ENCODE measurements around the gene APOA4.
A peak's percentile ranks its signal among the peaks of the same experiment; 100 is the strongest.

Gene APOA4

DNA sequence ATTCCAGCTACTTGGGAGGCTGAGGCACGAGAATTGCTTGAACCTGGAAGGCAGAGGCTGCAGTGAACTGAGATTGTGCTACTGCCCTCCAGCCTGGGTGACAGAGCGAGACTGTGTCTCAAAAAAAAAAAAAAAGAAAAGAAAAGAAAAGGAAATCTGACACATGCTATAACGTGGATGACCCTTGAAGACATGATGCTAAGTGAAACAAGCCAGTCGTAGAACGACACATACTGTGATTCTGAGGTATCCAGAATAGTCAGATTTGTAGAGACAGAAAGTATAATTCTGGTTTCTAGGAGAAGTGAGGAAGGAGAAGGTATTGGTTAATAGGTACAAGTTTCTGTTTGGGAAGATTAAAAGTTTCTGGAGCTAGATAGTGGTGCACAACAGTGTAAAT, 24.7 kb downstream of the APOA4 start:
- DNase-seq = no peak

DNA sequence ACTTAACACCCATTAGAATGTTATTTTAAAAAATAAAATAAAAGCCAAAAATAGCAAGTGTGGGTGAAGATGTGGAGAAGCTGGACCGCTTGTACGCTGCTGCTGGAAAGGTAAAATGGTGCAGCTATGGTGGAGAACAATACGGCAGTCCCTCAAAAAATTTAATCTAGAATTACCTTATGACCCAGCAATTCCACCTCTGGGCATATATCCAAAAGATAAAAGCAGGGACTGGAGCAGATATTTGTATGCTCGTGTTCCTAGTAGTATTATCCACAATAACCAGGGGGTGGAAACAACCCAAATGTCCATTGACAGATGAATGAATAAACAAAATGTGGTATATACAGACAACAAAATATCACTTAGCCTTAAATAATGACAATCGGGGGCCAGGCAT, 25.3 kb downstream of the APOA4 start:
- DNase-seq = no peak

DNA sequence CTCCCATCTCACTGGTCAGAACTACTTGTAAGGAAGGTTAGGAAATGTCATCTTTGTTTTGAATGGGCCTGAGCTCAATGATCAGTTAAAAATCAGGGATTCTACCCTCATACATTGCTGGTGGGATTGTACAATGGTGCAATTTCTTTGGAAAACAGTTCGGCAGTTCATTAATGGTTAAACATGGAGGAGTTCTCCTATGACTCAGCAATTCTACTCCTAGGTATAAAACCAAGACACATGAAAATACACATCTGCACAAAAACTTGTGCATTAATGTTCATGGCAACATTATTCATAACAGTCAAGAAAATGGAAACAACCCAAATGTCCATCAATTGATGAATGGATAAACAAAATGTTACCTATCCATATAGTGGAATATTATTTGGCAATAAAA, 26.6 kb downstream of the APOA4 start:
- DNase-seq = no peak

DNA sequence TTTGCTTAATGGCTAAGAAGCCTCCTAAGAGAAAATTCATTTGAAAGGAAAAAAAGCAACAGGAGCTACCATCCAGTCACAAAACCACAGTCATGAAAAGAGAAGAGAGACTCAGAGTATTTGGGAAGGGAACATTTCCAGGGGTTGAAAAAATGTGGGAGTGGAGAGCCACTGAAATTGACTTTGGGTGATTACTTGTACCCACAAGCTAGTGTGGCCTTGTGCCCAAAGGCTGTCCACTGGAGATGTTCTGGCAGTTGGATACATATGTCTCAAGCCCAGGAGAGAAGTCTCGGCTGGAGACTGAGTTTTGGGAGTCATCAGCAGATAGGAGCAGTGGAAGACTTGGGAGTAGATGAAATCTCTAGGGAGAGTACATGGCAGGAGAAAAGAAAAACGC, 28.3 kb downstream of the APOA4 start:
- DNase-seq = no peak

DNA sequence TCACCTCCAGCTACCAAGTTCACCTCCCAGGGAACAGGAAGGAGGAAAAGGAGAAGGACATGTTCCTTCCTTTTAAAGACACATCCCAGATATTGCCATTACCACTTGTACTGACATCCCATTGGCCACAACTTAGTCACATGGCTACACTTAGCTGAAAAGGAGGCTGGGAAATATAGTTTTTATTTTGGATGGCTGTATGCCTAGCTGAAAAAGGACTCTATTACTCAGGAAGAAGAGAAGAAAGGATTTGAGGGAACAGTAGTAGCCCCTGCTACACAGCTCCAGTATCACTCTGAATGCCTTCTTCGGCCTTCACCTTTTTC, 29.4 kb downstream of the APOA4 start:
- peak; percentile 32 for DNase-seq

DNA sequence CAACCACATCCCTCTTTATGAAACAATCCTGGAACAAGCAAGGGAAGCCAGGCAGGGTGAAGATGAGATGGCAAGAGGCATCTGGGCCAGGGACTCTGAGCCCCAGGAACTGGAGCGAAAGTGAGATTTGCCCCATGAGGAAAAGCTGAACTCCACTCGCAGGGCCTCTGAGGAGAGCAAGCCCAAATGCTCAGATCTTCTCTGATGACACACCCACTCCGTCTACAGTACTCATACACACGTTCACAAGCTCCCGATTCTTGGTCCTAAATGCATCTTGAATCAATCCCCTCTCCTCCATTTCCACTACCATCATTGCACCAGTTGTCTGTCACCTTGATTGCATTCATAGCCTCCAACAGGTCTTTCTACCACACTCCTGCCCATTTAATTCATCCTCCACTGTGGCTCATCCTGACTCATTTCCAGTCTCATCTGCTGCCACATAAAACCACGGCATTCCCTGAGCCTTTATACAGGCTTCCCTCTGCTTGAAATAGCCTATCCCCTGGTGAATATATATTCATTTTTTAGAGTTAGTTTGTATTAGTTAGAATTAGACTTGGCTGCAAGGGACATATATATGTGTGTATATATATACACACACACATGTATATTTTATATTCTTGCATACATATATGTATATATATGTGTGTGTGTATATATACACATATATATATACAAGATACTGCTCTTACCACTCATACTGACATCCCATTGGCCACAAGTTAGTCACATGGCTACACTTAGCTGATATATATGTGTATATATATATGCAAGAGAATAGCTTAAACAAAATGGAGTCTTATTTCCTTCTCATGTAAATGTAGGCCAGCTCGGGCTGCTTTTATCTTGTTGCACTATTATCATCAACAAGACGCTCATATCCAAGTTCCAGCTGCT, 30.0 kb downstream of the APOA4 start:
- DNase-seq = no peak

DNA sequence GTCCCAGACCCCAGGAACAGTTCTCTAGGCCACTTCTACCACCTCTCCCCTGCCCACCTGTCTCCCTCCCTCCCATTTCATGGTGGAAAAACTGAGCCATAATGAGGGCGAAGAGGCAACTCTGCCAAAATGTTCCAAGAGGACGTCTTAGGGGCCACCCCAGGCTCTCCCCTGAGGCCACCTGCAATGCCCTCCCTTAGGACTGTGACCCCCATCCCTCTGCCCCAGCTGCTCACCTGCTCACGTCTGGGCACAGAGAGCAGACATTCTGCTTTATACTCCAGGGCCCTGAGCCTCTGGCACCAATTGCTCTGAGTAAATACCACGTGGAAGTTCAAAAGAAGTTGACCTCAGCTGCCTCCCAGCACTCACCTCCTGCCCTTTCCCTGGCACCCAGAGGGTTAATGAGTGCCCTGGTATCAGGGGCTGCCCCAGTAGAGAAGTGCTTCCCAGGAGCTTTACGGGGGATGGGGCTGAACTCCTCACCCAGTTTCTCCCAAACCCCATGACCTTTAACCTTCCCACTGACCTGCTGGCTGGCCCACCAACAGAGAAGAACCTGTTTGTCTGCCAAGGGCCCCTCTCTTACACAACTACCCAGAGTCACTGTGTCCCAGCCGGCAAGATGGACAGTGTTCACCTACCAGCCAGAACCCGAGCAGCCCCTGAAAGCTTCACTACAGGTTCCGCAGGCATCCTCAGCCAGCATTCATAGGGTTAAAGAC, 30.8 kb downstream of the APOA4 start:
- no peak for DNase-seq

DNA sequence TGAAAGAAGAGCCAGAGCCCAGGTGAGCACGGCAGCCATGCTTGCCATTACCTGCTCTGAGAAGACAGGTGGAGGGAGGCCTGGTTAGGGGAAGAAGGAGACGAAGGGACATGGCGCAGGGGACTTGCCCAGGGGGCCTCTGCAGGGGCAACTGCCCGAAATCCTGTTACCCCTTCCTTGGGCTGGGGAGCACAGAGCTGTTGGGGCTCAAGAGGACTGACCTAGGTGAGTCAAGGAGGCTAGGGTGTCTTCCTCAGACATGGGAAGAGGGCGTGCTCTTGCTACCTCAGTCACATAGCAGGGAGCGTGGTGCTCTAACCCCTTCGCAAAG, 31.3 kb downstream of the APOA4 start, which contains the start of gene APOA5:
APOA5 (minus strand) TSS at position 67 of the 331 bp plus-strand sequence; CDS start at position 48, 19 bp downstream.
- no peak for DNase-seq

DNA sequence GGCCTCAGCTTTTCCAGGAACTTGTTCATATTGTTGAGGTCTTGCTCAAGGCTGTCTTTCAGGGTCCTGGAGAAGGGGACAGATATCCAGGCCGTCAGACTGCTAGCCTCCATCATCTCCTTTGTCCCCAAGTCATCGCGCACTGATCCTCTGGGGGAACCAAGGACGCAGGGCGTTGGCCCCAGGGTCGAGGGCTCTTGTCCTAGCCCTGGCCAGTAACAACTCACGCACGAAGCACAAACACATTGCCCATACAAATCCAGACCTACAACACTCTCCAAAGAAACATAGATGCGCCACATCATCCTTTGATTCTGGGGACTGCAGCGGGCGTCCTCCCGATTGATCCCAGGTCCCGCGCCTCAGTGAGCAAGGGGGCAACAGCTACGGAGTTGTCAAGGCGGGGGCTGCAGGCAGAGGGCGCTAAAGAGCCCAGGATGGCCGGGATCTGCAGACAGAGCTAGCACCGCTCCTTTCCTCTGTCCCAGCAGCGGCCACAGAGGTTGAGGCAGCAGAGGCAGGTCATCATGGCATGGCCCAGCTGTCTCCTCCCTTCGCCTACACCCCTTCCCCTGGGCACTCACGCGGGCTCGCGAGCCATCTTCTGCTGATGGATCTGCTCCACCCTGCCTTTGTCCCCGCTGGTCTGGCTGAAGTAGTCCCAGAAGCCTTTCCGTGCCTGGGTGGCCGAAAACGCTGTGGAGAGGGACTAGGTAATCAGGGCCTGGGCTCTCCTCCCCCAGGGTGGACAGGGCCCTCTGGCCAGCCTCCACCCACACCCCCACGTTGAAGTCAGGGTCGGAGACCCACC, 31.9 kb downstream of the APOA4 start:
- peak; percentile 76 for DNase-seq

DNA sequence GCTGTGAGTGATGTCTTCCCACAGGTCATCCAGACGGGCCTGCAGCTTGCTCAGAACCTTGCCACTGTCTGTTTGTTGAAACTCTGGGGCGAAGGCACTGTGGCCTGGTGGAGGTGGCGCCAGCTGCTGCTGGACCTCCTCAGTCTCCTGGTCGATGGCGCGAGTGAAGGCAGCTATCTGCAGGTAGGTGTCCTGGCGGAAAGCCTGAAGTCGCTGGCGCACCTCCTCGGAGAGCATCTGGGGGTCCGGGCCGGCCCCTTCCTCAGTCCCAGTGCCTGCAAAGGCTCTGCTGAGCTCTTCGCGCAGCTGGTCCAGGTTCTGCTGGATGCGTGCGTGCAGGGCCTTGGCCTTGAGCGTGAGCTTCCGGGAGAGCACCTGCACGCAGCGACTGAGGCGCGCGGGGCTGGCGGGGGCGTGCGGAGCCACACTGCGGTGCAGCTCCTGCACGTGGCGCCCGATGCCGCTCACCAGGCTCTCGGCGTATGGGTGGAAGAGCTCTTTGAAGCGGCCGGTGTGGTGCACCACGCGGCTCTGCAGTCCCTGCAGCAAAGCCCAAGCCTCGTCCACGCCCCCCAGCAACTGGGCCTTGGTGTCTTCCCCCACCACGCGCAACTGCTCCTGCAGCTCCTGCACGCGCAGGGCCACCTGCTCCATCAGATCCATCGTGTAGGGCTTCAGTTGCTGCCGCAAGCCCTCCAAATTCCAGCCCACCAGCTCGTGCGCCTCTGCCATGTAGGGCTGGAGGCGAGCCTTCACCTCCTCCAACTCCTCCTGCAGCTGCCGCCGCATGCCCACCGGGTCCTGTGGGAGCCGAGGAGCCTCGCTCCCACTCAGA, 32.7 kb downstream of the APOA4 start:
- DNase-seq = no peak

DNA sequence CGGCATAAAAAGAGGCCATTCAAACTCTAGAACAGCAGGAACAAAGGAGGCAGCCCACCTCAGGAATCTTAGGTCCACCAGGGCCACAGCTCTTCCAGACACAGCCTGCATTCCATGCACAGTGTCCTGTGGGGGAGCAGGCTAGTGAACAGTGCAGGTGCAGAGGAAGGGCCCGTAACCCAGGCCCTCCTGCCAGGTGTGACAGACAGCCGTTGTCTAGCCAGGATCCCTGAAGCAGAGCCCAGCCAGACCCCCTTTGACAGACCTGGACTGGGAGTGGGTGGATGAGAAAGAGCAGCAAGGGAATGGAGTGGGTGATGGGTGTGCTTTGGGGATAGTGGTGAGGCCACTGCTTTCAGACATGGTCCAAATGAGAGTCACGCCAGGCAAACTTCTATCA, 34.1 kb downstream of the APOA4 start:
- DNase-seq = no peak

DNA sequence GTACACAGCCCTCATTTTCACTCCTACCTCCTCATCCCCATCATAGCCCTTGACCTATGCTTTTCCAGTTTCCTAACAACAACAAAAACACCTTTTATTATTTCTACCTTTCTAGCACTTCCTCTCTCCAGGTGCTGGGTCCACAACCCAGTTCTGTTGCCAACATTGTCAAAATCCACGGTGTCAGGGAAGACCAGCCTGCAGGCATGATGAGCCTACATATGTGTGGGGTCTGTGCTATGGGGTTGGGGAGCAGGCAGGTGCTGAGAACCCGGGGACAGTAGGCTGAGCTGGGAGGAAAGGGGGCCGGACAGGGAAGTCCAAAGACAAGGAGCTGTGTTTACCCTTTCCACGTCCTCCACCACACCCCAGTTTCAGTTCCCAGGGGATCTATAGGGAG, 34.6 kb downstream of the APOA4 start:
- no peak for DNase-seq

DNA sequence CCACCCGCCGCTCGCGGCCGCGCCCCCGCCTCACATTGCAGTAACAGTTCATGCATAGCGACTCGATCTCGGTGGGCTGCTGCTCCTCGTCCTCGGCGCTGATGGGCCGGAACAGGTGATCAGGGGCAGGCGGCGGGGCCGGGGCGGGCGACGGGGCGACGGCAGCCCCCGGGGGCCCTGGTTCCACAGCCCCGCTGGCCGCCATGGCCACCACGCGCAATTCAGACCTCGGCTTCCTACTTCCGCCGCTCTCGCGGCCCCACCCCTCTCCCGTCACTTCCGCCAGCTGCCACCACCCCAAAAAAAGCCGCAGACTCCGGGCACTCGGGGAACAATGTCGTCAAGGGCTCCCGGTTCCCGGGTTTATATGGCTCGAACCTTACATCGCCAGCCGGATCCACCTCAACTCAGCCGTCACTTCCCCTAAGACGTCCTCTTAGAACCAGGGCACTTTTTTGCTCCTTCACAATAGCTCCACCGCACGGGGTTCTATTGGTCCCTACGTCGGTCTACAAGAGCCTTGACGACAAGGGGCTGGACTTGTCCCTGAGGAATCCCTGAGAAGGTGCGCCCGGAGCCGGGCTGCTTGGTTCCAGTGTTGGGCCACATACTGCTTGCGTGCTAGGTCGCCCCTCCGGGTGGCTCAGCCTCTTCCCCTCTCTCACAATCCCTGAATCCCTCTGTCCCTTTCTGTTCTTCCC, 35.2 kb downstream of the APOA4 start, which contains the start of gene ZPR1:
ZPR1 (minus strand) TSS at position 238 of the 701 bp plus-strand sequence; CDS start at position 205, 33 bp downstream.
- peak; percentile 80 for DNase-seq

DNA sequence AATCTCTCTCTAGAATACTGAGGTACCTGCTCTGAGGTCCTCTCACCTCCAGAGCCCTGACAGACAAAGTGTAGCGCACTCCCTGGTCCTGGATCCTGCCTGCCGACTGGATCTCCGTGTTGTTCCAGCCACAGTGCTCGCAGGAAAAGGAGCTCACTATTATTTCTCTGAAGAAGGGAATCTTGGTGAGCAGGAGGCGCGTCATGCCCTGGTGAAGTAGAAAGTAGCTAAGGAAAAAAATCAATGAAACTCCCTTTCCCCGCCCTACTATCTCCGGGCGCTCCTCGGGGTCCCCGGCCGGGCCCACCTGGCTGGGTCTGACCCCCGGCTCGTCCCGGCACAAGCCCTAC, 35.7 kb downstream of the APOA4 start:
- no peak for DNase-seq

DNA sequence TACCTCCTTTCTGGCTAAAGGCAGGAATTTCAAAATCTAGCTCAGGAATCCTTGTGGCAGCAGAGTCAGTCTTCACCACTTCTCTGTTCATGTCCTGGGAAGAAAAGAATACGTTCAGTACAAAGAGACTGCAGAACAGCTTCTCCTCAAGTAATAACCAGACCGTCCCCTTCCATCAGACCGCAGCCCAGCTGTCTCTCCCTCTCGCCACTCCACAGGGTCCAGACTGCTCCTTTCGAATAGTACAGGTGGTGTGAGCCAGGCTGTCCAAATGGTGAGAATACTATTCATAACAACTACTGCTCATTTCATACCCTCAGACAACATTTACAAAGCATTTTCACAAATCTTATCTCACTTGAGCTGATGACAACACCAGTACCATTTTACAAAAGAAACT, 36.1 kb downstream of the APOA4 start:
- no peak for DNase-seq

DNA sequence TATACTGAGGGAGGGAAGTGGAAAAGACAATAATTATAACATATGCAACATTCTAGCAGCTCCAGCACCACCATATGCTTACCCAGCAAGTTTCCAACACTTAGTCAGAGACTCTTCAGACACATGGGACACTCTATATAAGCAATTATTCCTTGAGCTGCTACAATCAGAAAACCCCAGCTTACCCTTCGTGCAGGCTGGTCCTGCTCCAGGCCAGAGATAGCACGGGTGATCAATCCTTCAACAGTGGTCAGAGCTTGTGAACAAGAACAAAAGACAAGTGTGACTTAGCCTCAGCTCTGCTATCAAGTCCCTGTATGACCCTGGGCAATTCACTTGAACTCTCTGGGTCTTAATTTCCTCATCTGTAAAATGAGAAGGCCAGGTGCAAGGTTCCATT, 36.8 kb downstream of the APOA4 start:
- DNase-seq = no peak

DNA sequence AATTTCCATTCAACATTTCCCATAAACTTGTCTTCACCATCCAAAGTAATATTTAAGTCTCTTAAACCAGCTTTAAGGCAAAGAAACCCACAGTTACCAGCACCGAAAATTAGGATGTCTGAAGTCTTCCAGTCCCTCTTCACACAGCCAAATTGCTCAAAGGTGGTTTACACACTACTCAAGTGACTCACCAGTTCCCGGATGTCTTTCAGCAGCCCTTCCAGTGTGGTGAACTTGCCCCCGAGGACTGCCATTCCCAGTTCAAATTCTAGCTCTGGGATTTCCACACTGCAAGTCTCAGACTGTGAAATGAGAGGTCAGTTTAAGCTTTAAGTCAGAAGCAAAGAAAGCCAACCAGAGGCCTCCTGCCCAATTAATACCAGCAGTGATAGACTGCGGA, 40.4 kb downstream of the APOA4 start:
- DNase-seq = no peak

DNA sequence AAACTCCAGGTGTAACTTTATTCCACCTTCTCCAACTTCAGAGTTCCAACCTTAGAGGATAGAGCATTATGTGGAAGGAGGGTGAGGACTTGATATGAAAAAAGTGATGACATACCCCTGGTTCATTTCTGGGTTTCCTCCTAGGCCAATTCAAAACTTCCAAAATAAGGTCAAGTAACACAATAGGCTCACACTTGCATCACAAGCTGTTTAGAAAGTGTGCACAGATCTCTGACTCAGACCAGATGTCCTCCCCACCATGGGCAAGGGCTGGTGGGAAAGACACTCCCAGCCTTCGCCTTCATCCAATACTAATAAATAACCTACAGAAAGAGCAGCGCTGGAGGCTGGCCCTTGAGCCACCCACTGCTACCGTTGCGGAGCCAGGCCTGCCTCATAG, 44.5 kb downstream of the APOA4 start:
- no peak for DNase-seq

DNA sequence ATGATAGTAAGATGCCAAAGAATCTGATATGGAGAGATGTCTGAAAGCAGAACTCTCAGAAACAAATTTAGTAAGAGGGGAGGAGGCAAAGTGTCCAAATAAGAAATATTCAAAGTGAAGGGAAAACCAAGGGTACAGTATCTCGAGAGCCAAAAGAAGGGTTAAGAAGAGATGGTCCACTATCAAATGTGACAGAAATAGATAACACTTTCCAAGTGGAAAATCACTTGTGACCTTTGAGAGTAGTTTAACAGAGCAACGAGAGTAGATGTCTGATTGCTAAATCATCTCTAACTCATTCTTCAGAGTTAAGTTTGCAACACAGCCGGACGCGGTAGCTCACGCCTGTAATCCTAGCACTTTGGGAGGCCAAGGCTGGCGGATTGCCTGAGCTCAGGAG, 46.0 kb downstream of the APOA4 start:
- no peak for DNase-seq

DNA sequence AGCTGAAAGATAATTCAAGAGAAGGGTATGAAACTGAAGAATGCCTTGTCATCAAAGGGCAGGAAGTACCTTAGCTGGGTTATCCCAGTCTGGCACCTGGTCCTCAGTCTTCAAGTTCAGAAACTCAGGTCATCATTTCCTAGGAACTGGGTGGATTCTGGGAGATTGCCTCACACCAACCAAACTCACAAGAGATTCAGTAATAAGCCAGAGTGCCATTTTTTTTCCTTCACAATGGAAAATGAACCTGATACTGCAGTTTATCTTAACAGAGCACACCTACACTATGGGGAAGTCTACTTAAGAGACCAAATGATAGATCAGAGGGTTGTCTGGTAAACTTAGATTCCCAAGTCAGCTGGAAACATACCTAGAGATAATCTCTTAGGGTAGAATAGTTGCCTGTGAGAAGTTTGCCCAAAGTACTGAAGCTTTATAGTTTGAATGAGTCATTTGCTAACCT, 46.6 kb downstream of the APOA4 start:
- no peak for DNase-seq

DNA sequence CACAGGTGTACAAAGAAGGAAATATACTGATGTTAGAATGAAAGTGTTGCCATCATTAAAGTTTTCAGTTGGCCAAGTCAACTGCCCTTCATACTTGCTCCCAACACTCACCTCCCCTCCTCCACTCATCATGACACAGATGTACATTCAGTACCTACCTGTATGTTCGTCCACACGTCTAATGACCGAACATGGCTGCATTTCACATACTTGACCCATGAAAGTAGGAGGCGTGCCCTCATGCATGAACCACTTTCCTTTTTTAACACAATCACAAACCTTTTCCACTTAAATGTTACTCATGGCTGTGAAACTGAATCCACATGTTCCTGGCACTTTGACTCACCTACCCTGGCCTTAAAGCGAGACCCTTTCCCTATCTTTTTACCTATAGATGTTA, 47.1 kb downstream of the APOA4 start:
- no peak for DNase-seq

DNA sequence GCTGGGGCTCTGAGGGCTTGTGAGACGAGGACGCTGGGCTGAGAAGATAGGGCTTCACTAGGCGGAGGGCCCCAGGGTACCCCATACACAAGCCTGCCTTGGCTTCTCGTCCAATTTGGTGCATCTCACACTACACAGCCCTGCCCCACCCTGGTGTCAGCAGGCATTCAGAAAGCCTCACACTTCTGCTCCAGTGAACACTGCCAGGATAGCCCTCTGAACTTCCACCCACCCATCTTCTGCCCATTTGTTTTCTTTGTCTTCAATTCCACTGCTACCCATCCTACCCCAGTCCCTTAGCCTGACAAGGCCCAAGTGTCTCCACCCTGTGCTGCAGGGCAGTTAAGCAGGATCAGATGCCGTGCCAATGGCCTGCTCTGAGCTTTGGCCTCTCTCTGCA, 48.4 kb downstream of the APOA4 start:
- DNase-seq = no peak

Measured in NCI-H69 (cell line).